ENCODE results near the gene HOXC6.

The HOXC6 gene

GRCh38 chr12:54052438-54053002 lies 24.3 kb downstream of the HOXC6 start (continued):
- 0 out of 2 replicates have a peak, but pooled peaks have one; percentile 3 for TF ChIP-seq ZNF184 (tag by site-specific recombination; IDR thresholded peaks at IDR 0.05)
- no peak for TF ChIP-seq ZNF404 (tag by site-specific recombination; IDR thresholded peaks at IDR 0.05)
- peak; percentile 54 for TF ChIP-seq ZFHX2 (tag by site-specific recombination; conservative IDR thresholded peaks at IDR 0.05)
- no peak for TF ChIP-seq ZNF449 (tag by site-specific recombination; IDR thresholded peaks at IDR 0.05)
- TF ChIP-seq ZNF10 (tag by site-specific recombination; IDR thresholded peaks at IDR 0.05) = no peak
- no peak for TF ChIP-seq ZBTB44 (tag by site-specific recombination; IDR thresholded peaks at IDR 0.05)
- TF ChIP-seq ZNF341 (tag by site-specific recombination; IDR thresholded peaks at IDR 0.05; ENCODE audit: low read depth) = peak; percentile 100
- TF ChIP-seq ZXDB (tag by site-specific recombination; IDR thresholded peaks at IDR 0.05) = 0 out of 2 replicates have a peak, but pooled peaks have one; percentile 21
- TF ChIP-seq KLF17 (tag by site-specific recombination; IDR thresholded peaks at IDR 0.05) = no peak
- no peak for TF ChIP-seq ZNF692 (tag by site-specific recombination; IDR thresholded peaks at IDR 0.05)
- TF ChIP-seq SCRT2 (tag by site-specific recombination; IDR thresholded peaks at IDR 0.05) = peak; percentile 52
- 0 out of 2 replicates have a peak, but pooled peaks have one; percentile 40 for TF ChIP-seq ZBTB7A (tag by site-specific recombination; IDR thresholded peaks at IDR 0.05; ENCODE audit: low read depth)
- no peak for TF ChIP-seq ZNF792 (tag by site-specific recombination; IDR thresholded peaks at IDR 0.05)
- TF ChIP-seq BCL6B (tag by site-specific recombination; IDR thresholded peaks at IDR 0.05) = peak; percentile 10
- peak; percentile 28; the same call in 1 of the 2 replicates for TF ChIP-seq ZBTB48 (tag by site-specific recombination; IDR thresholded peaks at IDR 0.05)
- TF ChIP-seq ZNF707 (tag by site-specific recombination; IDR thresholded peaks at IDR 0.05) = no peak
- TF ChIP-seq PATZ1 (tag by site-specific recombination; IDR thresholded peaks at IDR 0.05) = peak; percentile 70
- 0 out of 2 replicates have a peak, but pooled peaks have one; percentile 9 for TF ChIP-seq BCL11A (tag by site-specific recombination; IDR thresholded peaks at IDR 0.05; ENCODE audit: low read depth)
- no peak for TF ChIP-seq ZNF157 (tag by site-specific recombination; IDR thresholded peaks at IDR 0.05)
- TF ChIP-seq ZNF133 (tag by site-specific recombination; IDR thresholded peaks at IDR 0.05) = no peak
- TF ChIP-seq ZNF423 (tag by site-specific recombination; IDR thresholded peaks at IDR 0.05) = peak; percentile 93
- TF ChIP-seq ZIC2 (tag by site-specific recombination; IDR thresholded peaks at IDR 0.05) = peak; percentile 5
- TF ChIP-seq ZNF513 (tag by site-specific recombination; IDR thresholded peaks at IDR 0.05) = 0 out of 2 replicates have a peak, but pooled peaks have one; percentile 29
- no peak for TF ChIP-seq ZNF571 (tag by site-specific recombination; IDR thresholded peaks at IDR 0.05)
- no peak for TF ChIP-seq ZNF155 (tag by site-specific recombination; IDR thresholded peaks at IDR 0.05)
- peak; percentile 99 for TF ChIP-seq GLIS1 (tag by site-specific recombination; IDR thresholded peaks at IDR 0.05)
- TF ChIP-seq WT1 (tag by site-specific recombination; IDR thresholded peaks at IDR 0.05) = peak; percentile 3
- no peak for TF ChIP-seq ZNF175 (tag by site-specific recombination; IDR thresholded peaks at IDR 0.05)
- TF ChIP-seq PBX3 (CRISPR knock-in tag; IDR thresholded peaks at IDR 0.05) = no peak
